Neutrophil (primary cell): Measurements from ENCODE around the gene CLGN.

Source experiments
- H3K27ac ChIP-seq: fragments of 200-600 bp; sonication (generic); 2 replicates; pipeline ENCODE4 v1.5.1; 2016; ENCODE audit warnings: mild to moderate bottlenecking, moderate library complexity
- H3K27me3 ChIP-seq: fragments of 200-600 bp; sonication (generic); 2 replicates; pipeline ENCODE4 v1.6.0; 2016; ENCODE audit warnings: mild to moderate bottlenecking
- H3K36me3 ChIP-seq: fragments of 200-600 bp; sonication (generic); 2 replicates; pipeline ENCODE4 v1.5.1; 2017
- H3K4me1 ChIP-seq, 2 experiments: fragments of 200-600 bp in 1 of 2; sonication (generic) in 1 of 2; 1 replicate in 1 of 2; 2 replicates in 1 of 2; pipeline versions ENCODE4 v1.5.1 to v1.6.1; 2013 to 2016; ENCODE audit warnings: low read depth in 1 of 2, low read length in 1 of 2, mild to moderate bottlenecking in 1 of 2, moderate library complexity in 1 of 2; ENCODE audit not compliant: control insufficient read depth in 1 of 2, insufficient read depth in 1 of 2
- H3K4me3 ChIP-seq, 2 experiments: fragments of 200-600 bp in 1 of 2; sonication (generic) in 1 of 2; 1 replicate in 1 of 2; 2 replicates in 1 of 2; pipeline ENCODE4 v1.5.1; 2013 to 2016; ENCODE audit warnings: low read depth in 1 of 2, low read length in 1 of 2, mild to moderate bottlenecking in 1 of 2, moderate library complexity in 1 of 2
- H3K9me3 ChIP-seq: fragments of 200-600 bp; sonication (generic); 2 replicates; pipeline ENCODE4 v1.5.1; 2016
- CTCF ChIP-seq: fragments of 200-600 bp; sonication (generic); IDR thresholded peaks from 2 replicates; pipeline ENCODE4 v1.5.1; 2016; ENCODE audit warnings: antibody characterized with exemption

The CLGN gene

GRCh38 chr4:140373328-140374129, 53.9 kb downstream of the CLGN start, which contains the start of gene SCOC:
SCOC (plus strand) TSS chr4:140373646; CDS start chr4:140379171, 5,525 bp downstream.
- Histone ChIP-seq H3K4me3 (peak within 1 kb of the TSS; percentile 77 to 81), H3K27ac (peak within 1 kb of the TSS; percentile 72), H3K4me1 (peaks cover 15 to 19% of the 10 kb centered on the region in 2 experiments), H3K9me3 (no peaks in the 10 kb centered on the region), H3K36me3 (no peaks in the 10 kb centered on the region), H3K27me3 (no peaks in the 10 kb centered on the region)
- TF ChIP-seq CTCF, result peak; percentile 43

DNA sequence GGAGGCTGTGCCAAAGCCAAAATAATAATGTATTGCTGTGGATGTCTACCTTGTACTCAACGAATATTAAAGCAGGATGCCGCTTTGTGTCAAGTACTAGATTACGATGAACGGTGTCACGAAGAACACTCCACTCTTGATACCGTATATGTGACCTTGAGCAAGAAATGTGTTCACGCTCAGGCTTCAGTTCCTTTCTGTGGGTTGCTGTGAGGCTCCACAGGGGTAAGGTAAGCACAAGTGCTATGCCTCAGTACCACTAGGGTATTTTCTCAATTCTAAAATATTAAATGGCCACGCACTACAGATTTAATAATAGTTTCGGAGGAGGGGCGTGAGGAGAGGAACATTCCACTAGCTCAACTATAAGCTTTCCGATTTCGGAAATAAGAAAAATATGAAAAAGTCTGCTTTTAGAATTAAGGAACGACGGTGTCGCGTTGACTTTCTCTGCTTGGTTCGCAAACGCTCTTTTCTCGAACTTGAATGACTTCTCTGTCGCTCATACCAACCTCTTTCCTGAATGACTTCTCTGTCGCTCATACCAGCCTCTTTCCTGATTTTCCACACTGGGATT, 54.6 kb downstream of the CLGN start:
- no peaks in the 10 kb centered on the region for H3K27me3 ChIP-seq
- H3K27ac ChIP-seq, result peak overlapping the region; percentile 72
- H3K9me3 ChIP-seq, result no peaks in the 10 kb centered on the region
- peak overlapping the region; percentile 77 to 81 for H3K4me3 ChIP-seq
- no peak for TF ChIP-seq CTCF
- H3K36me3 ChIP-seq, result no peaks in the 10 kb centered on the region
- H3K4me1 ChIP-seq, result peaks cover 15 to 19% of the 10 kb centered on the region in 2 experiments

DNA sequence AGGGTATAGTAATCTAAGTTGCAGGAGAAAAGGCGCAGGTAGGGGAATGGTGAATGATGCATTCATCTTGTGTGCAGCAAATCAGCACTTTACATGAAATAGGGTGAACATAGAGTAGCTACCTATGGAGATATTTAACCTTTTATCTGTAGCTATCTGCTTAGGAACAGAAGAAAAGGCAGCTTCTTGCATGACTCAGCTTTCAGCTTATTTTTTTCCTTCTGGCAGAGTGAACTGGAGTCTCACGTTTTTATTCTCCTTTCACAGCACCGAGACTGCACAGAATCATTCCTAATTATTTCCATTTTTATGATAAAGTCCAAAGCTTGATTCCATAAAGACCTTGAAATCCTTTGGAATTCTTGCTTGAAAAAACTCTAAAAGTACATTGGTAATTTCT, 58.8 kb downstream of the CLGN start:
- Histone ChIP-seq H3K4me1 (peaks cover 7 to 10% of the 10 kb centered on the region in 2 experiments), H3K27ac (no peak overlapping the region), H3K36me3 (no peaks in the 10 kb centered on the region), H3K4me3 (no peak overlapping the region), H3K9me3 (no peaks in the 10 kb centered on the region), H3K27me3 (no peaks in the 10 kb centered on the region)
- no peak for TF ChIP-seq CTCF

GRCh38 chr4:140367738-140368137, 59.7 kb downstream of the CLGN start:
- H3K4me1 ChIP-seq, result peaks cover 5% of the 10 kb centered on the region in 2 experiments
- no peaks in the 10 kb centered on the region for H3K36me3 ChIP-seq
- no peak overlapping the region for H3K4me3 ChIP-seq
- no peaks in the 10 kb centered on the region for H3K27me3 ChIP-seq
- H3K9me3 ChIP-seq, result no peaks in the 10 kb centered on the region
- H3K27ac ChIP-seq, result no peak overlapping the region
- no peak for TF ChIP-seq CTCF

DNA sequence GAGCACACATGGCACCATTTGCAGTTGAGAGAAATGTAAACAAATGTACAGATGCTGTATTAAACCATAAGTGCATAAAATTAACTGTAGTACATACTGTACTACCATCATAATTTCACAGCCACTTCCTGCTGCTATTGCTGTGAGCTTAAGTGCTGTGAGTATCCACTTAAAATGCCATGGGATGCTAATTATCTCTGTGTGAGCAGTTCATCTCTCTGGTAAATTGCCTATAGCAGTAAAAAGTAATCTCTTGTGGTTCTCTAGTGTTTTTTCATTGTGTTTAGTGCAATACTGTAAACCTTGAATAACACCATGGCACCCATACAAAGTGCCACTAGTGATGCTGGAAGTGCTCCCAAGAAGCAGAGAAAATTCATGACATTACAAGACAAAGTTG, 63.9 kb downstream of the CLGN start:
- H3K4me3 ChIP-seq, result no peak overlapping the region
- H3K27me3 ChIP-seq, result no peaks in the 10 kb centered on the region
- H3K9me3 ChIP-seq, result no peaks in the 10 kb centered on the region
- H3K36me3 ChIP-seq, result no peaks in the 10 kb centered on the region
- no peak for TF ChIP-seq CTCF
- H3K4me1 ChIP-seq, result no peaks in the 10 kb centered on the region
- H3K27ac ChIP-seq, result no peak overlapping the region
